ENCODE results near the gene VAV2.

The VAV2 gene

GRCh38 chr9:133951265-133951664, 40.9 kb downstream of the VAV2 start:
- FAIRE-seq, result no peak

GRCh38 chr9:133950629-133951111, 41.5 kb downstream of the VAV2 start:
- no peak for TF ChIP-seq CTCF (IDR thresholded peaks at IDR 0.05; ENCODE audit: insufficient read depth, missing control alignments)
- DNase-seq (ENCODE audit: insufficient read length, low spot score) (no peak), FAIRE-seq (no peak)

More at GRCh38 chr9:133951265-133951664, 40.9 kb downstream of the VAV2 start:
- TF ChIP-seq CTCF (IDR thresholded peaks at IDR 0.05; ENCODE audit: insufficient read depth, missing control alignments), result no peak
- DNase-seq (ENCODE audit: insufficient read length, low spot score), result no peak

- FAIRE-seq, result no peak
- no peak for DNase-seq (ENCODE audit: insufficient read length, low spot score)
- no peak for TF ChIP-seq CTCF (IDR thresholded peaks at IDR 0.05; ENCODE audit: insufficient read depth, missing control alignments)
Observed at GRCh38 chr9:133950192-133950591, 41.9 kb downstream of the VAV2 start.

GRCh38 chr9:133949486-133950061, 42.5 kb downstream of the VAV2 start:
- FAIRE-seq, result no peak
- DNase-seq (ENCODE audit: insufficient read length, low spot score), result no peak
- no peak for TF ChIP-seq CTCF (IDR thresholded peaks at IDR 0.05; ENCODE audit: insufficient read depth, missing control alignments)

- no peak for DNase-seq (ENCODE audit: insufficient read length, low spot score)
- no peak for TF ChIP-seq CTCF (IDR thresholded peaks at IDR 0.05; ENCODE audit: insufficient read depth, missing control alignments)
- FAIRE-seq, result no peak
Observed at GRCh38 chr9:133948561-133949485, 43.3 kb downstream of the VAV2 start.

- FAIRE-seq (no peak), DNase-seq (ENCODE audit: insufficient read length, low spot score) (no peak)
- TF ChIP-seq CTCF (IDR thresholded peaks at IDR 0.05; ENCODE audit: insufficient read depth, missing control alignments), result no peak
Observed at GRCh38 chr9:133948131-133948530, 44.0 kb downstream of the VAV2 start.

All from D721Med (cell line).